ENCODE measurements around the gene KCNC3.

DNA sequence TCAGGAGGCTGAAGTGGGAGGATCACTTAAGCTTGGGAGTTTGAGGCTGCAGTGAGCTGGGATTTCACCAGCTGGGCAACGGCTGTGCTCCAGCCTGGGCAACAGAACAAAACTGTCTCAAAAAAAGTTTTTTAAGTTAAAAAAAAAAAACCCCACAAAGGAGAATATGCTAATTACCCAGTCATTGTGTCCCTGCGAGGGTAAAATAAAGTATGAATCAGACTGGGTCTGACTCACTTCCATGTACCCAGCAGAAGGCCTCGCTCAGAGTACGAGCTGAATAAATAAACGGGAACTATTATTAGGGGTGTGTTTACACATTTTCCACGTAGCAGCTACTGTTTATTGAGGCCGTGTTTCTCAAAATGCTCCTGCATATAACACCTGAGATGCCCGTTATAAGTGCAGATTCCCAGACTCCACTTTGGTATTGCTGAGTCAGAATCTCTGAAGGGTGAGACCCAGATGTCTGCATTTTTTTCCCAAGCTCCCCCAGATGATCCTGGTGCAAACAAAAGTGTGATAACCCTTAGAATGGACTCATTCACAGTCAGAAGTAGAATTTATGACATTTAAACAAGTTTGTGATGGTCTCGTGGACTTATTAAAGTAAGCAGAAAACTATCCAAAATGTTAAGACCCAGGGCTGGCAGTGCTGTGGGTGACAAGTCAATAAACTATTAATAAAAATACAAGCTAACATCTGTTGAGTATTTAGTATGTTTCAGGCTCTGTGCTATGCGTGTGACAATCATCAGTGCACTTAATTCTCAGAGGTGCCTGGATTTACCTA, 28.2 kb downstream of the KCNC3 start:
- TF ChIP-seq, protein P1, sequence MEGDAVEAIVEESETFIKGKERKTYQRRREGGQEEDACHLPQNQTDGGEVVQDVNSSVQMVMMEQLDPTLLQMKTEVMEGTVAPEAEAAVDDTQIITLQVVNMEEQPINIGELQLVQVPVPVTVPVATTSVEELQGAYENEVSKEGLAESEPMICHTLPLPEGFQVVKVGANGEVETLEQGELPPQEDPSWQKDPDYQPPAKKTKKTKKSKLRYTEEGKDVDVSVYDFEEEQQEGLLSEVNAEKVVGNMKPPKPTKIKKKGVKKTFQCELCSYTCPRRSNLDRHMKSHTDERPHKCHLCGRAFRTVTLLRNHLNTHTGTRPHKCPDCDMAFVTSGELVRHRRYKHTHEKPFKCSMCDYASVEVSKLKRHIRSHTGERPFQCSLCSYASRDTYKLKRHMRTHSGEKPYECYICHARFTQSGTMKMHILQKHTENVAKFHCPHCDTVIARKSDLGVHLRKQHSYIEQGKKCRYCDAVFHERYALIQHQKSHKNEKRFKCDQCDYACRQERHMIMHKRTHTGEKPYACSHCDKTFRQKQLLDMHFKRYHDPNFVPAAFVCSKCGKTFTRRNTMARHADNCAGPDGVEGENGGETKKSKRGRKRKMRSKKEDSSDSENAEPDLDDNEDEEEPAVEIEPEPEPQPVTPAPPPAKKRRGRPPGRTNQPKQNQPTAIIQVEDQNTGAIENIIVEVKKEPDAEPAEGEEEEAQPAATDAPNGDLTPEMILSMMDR (IDR thresholded peaks at IDR 0.05) = no peak
- TF ChIP-seq POLR2A (IDR thresholded peaks at IDR 0.05) (no peak), EP300 (IDR thresholded peaks at IDR 0.05) (no peak)
